Breast epithelium (tissue), 4 donors: ENCODE measurements around the gene ADNP. TPM values are rescaled to one million over a fixed set of nuclear protein-coding genes. Genes with fewer than 3 reads are reported as not detected.
"Not testable (repeated sequence)": the region's sequence is repeated elsewhere in the genome, so short reads cannot be mapped to it uniquely, and the experiment has no call there.

Experiments
- DNase-seq, 2 donors: peaks; one replicate each; pipeline ENCODE4 v3.0.0-alpha.2; 2019; ENCODE audit warnings: low spot score in 2 of 2
- H3K27ac ChIP-seq, 2 donors: fragments of 200-600 bp; sonication (generic) in 1 of 2; one replicate each; pipeline ENCODE4 v1.5.1; 2016 to 2019; ENCODE audit warnings: mild to moderate bottlenecking in 1 of 2
- H3K27me3 ChIP-seq, 2 donors: fragments of 200-600 bp; sonication (generic) in 1 of 2; one replicate each; pipeline versions ENCODE4 v1.5.1 to v1.6.0; 2017 to 2019; ENCODE audit warnings: control low read depth in 1 of 2, mild to moderate bottlenecking in 1 of 2
- H3K36me3 ChIP-seq: fragments of 200-600 bp; one replicate; pipeline ENCODE4 v1.5.1; 2019
- H3K4me1 ChIP-seq, 2 donors: fragments of 200-600 bp; sonication (generic); one replicate each; pipeline ENCODE4 v1.5.1; 2016 to 2019; ENCODE audit warnings: control low read depth in 1 of 2
- H3K4me3 ChIP-seq, 3 donors: fragments of 200-600 bp; sonication (generic); 1 replicate in 2 of 3; 2 replicates in 1 of 3; pipeline ENCODE4 v1.5.1; 2016 to 2019; ENCODE audit warnings: mild to moderate bottlenecking in 3 of 3, moderate library complexity in 2 of 3
- H3K9me3 ChIP-seq, 2 donors: fragments of 200-600 bp; sonication (generic) in 1 of 2; one replicate each; pipeline ENCODE4 v1.5.1; 2016 to 2019; ENCODE audit warnings: control low read depth in 1 of 2
- CTCF ChIP-seq, 3 donors: fragments of 450-650 bp; IDR thresholded peaks; one replicate each; pipeline ENCODE4 v1.5.1; 2016 to 2017; ENCODE audit warnings: antibody characterized with exemption in 3 of 3, mild to moderate bottlenecking in 3 of 3, moderate library complexity in 3 of 3
- POLR2A ChIP-seq: fragments of 450-650 bp; IDR thresholded peaks from one replicate; pipeline ENCODE4 v1.6.1; 2016; ENCODE audit warnings: antibody characterized with exemption, mild to moderate bottlenecking, moderate library complexity
- POLR2AphosphoS5 ChIP-seq, 3 donors: sonication (generic); formaldehyde crosslinking; IDR thresholded peaks; one replicate each; pipeline ENCODE4 v1.6.1; 2017; ENCODE audit warnings: antibody characterized with exemption in 3 of 3
- intact Hi-C: fragments of 100-400 bp; cut with DNase I; formaldehyde crosslinking; loops from one replicate; pipeline ENCODE4 v1.15.1; 2023; ENCODE audit warnings: low total_unique reads
- total RNA-seq, 3 donors: library from RNA; depleted of rRNA; stranded (reverse); fragments of >200 nt; gene quantifications; one replicate each; pipeline ENCODE4 v1.1.0, GENCODE V29; 2016

Gene ADNP
- total RNA-seq = 10 to 100 TPM; 51.7 to 70.2 (median 60.0) TPM

DNA sequence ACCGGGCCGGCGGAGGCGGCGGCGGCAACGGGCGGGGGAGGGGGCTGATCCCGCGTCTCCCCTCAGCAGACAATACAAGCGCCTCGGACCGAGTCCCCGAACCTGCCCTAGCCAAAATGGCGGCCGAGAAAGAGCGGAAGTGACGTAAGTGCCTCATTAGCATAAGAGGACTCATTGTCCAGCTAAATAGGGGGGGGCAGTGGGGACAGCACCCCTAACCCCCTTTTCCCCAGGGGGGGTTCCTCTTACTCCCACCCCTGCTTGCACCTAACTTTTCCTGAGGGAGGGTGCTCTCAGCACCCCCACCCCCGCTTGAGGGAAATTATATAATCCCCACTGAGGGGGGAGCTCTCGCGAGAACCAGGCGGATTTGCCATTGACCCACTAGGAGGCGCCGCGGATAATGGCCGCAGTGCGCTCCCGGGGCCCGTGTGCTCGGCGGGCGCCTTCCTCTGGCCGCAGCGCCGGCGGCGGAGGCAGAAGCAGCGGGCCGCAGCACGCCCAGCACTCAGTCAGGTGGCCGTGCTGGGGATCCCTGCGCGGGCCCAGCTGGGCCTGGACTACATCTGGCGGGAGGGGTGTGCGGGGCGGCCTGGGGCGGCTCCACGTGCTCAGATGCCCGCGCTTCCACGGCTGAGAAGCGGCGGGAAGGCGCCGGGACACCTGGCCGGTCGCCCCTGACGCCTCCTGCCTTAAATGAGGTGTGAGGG, at the start of gene ADNP:
Gene ADNP (minus strand): TSS at position 132 of the 710 bp plus-strand sequence. CDS start 27,441 bp downstream, outside the sequence.
- Histone ChIP-seq H3K4me3 (peak within 1 kb of the TSS; percentile 79 to 88 (median 86)), H3K36me3 (no peaks in the 10 kb centered on the region), H3K4me1 (peaks cover 0 to 8% of the 10 kb centered on the region in 2 donors), H3K27me3 (no peaks in the 10 kb centered on the region), H3K9me3 (no peaks in the 10 kb centered on the region), H3K27ac (peak within 1 kb of the TSS; percentile 99 to 100)
- TF ChIP-seq POLR2AphosphoS5 (IDR thresholded peaks at IDR 0.05) (peak; percentile 91 to 94 (median 93)), POLR2A (no peak), CTCF (IDR thresholded peaks at IDR 0.05) (peak; percentile 87 to 90 (median 88))
- intact Hi-C loops = loop anchor here (10.0 kb wide), 1 partner anchor 137 kb away; the partner anchor contains the start of gene BCAS4
- DNase-seq = peak; percentile 90

DNA sequence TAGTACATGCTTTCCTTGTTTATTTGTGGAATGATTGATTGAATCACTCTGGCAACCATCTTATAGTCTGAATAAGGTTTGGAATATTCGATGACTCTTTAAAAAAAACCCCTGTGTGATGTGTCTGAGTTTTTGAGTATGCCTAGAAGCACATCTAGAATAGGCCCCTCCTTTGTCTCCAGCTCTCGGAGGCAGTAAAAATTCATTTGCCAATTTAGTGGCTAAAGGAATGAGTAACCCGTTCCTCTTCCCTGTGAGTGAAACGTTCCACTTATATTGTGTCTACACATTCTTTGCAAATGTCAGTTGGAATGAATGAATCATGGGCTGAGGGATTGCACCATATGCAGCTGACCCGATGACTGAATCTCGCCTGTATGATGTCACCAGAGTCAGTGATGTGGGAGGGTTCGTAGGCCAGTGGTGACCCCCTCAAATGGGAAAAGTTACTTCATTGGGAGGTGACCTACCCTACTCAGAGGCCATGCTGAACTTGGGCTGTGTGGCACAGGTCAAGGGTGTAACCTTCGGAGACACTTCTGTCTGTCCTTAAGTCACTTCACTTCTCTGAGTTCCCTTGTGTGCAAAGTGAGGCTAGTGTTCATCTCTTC, 48.9 kb upstream of the ADNP start:
- H3K27me3 ChIP-seq = peaks cover 0 to 4% of the 10 kb centered on the region in 2 donors
- DNase-seq = no peak
- no peak overlapping the region for H3K27ac ChIP-seq
- intact Hi-C loops = loop anchor here (5.0 to 10.0 kb wide), 2 partner anchors 225 to 327 kb away; no protein-coding TSS in a partner anchor
- H3K9me3 ChIP-seq = no peaks in the 10 kb centered on the region
- no peaks in the 10 kb centered on the region for H3K4me1 ChIP-seq
- no peaks in the 10 kb centered on the region for H3K36me3 ChIP-seq
- TF ChIP-seq POLR2A (no peak), CTCF (IDR thresholded peaks at IDR 0.05) (no peak), POLR2AphosphoS5 (IDR thresholded peaks at IDR 0.05) (no peak)
- H3K4me3 ChIP-seq = no peak overlapping the region

- DNase-seq, H3K36me3 ChIP-seq, H3K9me3 ChIP-seq, H3K27ac ChIP-seq, H3K4me3 ChIP-seq, H3K4me1 ChIP-seq, H3K27me3 ChIP-seq, intact Hi-C loops: not testable (repeated sequence)
These were observed 47.3 kb upstream of the ADNP start for GRCh38 chr20:50978533-50978932.

DNA sequence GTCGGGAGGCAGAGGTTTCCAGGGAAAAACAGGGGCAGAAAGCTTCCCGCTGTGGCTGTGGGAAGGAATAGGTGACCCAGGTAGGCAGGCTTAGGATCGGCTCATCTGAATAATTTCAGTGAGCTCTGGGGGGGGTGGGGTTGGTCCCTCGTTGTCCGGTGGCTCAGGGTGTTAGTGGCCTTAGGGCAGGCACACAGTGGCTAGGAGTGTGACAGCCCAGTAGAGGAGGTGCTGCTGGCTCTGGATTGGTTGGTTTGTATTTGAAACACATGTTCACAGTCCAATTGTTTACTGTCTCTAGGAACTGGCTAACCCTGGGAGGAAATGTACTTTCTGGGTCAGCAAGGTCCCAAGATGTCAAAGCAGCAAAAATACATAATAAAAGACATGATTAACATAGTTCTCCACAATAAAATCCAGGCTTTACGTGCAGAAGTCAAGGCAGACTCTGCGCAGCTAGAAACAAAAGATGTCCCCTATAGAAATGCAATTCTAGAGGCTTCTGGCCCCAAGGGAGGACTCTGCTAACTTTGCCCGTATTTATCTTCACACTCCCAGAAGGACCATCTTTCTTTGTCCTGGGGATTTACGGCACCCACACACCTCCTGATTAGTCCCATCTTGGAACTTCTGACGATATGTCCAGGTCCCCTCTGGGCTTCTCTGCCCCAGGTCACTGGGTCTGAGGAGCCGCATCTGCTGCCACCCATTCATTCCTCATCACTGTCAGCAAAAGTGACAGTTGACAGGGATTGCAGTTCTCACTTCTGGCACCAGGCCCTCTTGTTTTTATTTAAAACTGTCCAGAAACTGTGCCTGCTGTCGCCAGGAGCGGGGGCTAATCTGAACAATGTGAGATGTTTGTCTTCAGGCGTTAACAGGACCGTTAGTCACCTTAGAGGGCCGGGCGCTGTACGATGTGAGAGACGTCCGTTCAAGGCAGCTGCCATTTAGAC, 46.1 kb upstream of the ADNP start:
- H3K4me3 ChIP-seq = no peak overlapping the region
- intact Hi-C loops = no loop called here
- peak in 1 of 2 donors; percentile 51 for DNase-seq
- no peaks in the 10 kb centered on the region for H3K4me1 ChIP-seq
- H3K36me3 ChIP-seq = no peaks in the 10 kb centered on the region
- peaks cover 0 to 4% of the 10 kb centered on the region in 2 donors for H3K27me3 ChIP-seq
- no peak for TF ChIP-seq POLR2A
- no peak for TF ChIP-seq CTCF (IDR thresholded peaks at IDR 0.05)
- no peak for TF ChIP-seq POLR2AphosphoS5 (IDR thresholded peaks at IDR 0.05)
- no peaks in the 10 kb centered on the region for H3K9me3 ChIP-seq
- H3K27ac ChIP-seq = no peak overlapping the region

DNA sequence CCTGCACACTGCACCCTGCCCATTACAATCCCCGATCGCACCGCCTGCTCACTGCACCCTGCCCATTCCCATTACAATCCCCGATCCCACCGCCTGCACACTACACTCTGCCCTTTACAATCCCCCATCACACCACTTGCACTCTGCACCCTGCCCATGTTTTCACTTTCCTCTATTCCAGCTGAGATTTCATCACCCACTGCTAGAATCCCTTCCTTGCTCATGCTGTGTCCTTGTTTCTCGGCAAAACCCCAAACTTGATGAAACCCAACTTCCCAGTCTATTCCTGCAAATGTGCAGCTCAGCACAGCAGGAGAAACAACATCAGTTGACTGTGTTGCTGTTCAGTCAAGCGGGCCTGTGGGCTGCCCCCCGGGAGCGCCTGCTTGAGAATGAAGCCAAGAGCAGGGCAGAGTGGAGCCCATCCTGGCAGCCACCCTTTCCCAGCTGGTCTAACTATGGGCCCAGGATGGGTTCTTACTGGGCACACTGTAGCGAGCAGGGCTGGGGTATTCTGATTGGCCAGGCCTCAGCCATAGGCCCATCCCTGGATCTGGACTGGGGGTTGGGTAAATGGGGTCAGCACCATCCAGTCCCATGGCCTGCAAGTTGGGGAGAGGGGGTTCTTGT, 44.6 kb upstream of the ADNP start:
- Histone ChIP-seq H3K4me3 (no peak overlapping the region), H3K27ac (no peak overlapping the region), H3K4me1 (no peaks in the 10 kb centered on the region), H3K9me3 (no peaks in the 10 kb centered on the region), H3K36me3 (no peaks in the 10 kb centered on the region), H3K27me3 (peaks cover 0 to 4% of the 10 kb centered on the region in 2 donors)
- peak in 1 of 2 donors; percentile 22 for DNase-seq
- intact Hi-C loops = no loop called here
- no peak for TF ChIP-seq CTCF (IDR thresholded peaks at IDR 0.05)
- no peak for TF ChIP-seq POLR2AphosphoS5 (IDR thresholded peaks at IDR 0.05)
- no peak for TF ChIP-seq POLR2A
